ENCODE measurements around the gene GALE.

GRCh38 chr1:23804183-23804835 is 3.8 kb upstream of the GALE start:
- TF ChIP-seq EP300 (IDR thresholded peaks at IDR 0.05) (no peak), CTCF (IDR thresholded peaks at IDR 0.05) (no peak), POLR2A (IDR thresholded peaks at IDR 0.05; ENCODE audit: low read length) (no peak), USF2 (IDR thresholded peaks at IDR 0.05) (no peak), CEBPB (IDR thresholded peaks at IDR 0.05) (no peak), JUNB (IDR thresholded peaks at IDR 0.05) (no peak), RNF2 (IDR thresholded peaks at IDR 0.05; ENCODE audit: borderline replicate concordance, low read depth) (no peak)
